Neural progenitor cell (in vitro differentiated cells): Measurements from ENCODE around the gene ATF4.

Experiments
- EZH2 ChIP-seq: fragments of 200-600 bp; sonication (generic); IDR thresholded peaks from 2 replicates; pipeline ENCODE4 v1.6.1; 2017; ENCODE audit warnings: antibody characterized with exemption, mild to moderate bottlenecking, moderate library complexity
- EZH2phosphoT487 ChIP-seq: fragments of 200-600 bp; sonication (generic); IDR thresholded peaks from 2 replicates; pipeline ENCODE4 v1.6.1; 2017; ENCODE audit warnings: antibody characterized with exemption
- TF ChIP-seq, protein P1 (sequence below): fragments of 200-600 bp; sonication (generic); IDR thresholded peaks from 2 replicates; pipeline ENCODE4 v1.5.1; 2017; ENCODE audit warnings: antibody characterized with exemption, mild to moderate bottlenecking

DNA sequence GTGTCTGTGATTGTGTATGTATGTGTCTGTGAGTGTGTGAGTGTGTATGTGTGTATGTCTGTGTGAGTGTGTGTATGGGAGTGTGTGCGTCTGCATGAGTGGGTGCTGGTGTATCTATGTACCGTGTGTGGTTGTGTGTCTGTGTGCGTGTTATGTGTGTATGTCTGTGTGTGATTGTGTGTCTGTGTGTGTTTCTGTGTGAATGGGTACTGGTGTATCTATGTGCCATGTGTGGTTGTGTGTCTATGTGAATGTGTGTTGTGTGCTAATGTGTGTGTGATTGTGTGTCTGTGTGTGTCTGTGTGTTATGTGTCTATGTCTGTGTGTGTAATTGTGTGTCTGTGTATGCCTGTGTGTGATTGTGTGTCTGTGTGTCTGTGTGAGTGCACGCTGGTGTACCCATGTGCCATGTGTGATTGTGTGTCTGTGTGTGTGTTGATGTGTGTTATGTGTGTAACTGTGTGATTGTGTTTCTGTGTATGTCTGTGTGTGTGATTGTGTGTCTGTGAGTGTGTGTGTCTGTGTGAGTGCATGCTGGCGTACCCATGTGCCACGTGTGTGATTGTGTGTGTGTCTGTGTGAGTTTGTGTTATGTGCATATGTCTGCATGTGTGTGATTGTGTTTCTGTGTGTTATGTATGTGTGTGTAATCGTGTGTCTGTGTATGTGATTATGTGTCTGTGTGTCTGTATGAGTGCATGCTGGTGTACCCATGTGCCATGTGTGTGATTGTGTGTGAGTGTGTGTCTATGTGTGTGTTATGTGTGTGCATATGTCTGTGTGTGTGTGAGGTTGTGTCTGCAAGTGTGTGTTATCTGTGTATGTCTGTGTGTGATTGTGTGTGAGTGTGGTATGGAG, 43.4 kb downstream of the ATF4 start:
- TF ChIP-seq, protein P1, sequence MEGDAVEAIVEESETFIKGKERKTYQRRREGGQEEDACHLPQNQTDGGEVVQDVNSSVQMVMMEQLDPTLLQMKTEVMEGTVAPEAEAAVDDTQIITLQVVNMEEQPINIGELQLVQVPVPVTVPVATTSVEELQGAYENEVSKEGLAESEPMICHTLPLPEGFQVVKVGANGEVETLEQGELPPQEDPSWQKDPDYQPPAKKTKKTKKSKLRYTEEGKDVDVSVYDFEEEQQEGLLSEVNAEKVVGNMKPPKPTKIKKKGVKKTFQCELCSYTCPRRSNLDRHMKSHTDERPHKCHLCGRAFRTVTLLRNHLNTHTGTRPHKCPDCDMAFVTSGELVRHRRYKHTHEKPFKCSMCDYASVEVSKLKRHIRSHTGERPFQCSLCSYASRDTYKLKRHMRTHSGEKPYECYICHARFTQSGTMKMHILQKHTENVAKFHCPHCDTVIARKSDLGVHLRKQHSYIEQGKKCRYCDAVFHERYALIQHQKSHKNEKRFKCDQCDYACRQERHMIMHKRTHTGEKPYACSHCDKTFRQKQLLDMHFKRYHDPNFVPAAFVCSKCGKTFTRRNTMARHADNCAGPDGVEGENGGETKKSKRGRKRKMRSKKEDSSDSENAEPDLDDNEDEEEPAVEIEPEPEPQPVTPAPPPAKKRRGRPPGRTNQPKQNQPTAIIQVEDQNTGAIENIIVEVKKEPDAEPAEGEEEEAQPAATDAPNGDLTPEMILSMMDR = no peak
- TF ChIP-seq EZH2 = no peak
- no peak for TF ChIP-seq EZH2phosphoT487
